Renal cortex interstitium (tissue), 11 donors: ENCODE data around the gene CMPK2. TPM values are rescaled to one million over a fixed set of nuclear protein-coding genes. Genes with fewer than 3 reads are reported as not detected.

Experiments
- DNase-seq, 11 donors: peaks; one replicate each; pipeline ENCODE4 v3.0.0-alpha.2; 2013; ENCODE audit warnings: low read depth in 9 of 11, low spot score in 4 of 11; ENCODE audit errors: extremely low read depth in 1 of 11
- polyA plus RNA-seq, 3 donors: library from polyadenylated mRNA; unstranded; fragments of 120-200 nt; gene quantifications; one replicate each; pipeline ENCODE4 v1.2.1, GENCODE V29; 2013; ENCODE audit not compliant: insufficient read length in 3 of 3

The CMPK2 gene
- polyA plus RNA-seq, 3 donors: 3.5 to 4.1 (median 3.8) TPM

GRCh38 chr2:6820903-6821584 is 44.7 kb downstream of the CMPK2 start:
- DNase-seq: no peak

GRCh38 chr2:6820236-6820635 is 45.5 kb downstream of the CMPK2 start:
- no peak for DNase-seq

GRCh38 chr2:6819668-6820067 is 46.0 kb downstream of the CMPK2 start:
- no peak for DNase-seq

- DNase-seq: no peak
These were observed 47.7 kb downstream of the CMPK2 start for GRCh38 chr2:6818012-6818411.

GRCh38 chr2:6814869-6815268 is 50.8 kb downstream of the CMPK2 start:
- no peak for DNase-seq

GRCh38 chr2:6814312-6814711 is 51.4 kb downstream of the CMPK2 start:
- DNase-seq: no peak

- DNase-seq: no peak
These were observed 52.1 kb downstream of the CMPK2 start for GRCh38 chr2:6813573-6813972.

- DNase-seq: no peak
These were observed 52.7 kb downstream of the CMPK2 start for GRCh38 chr2:6812857-6813530.

- DNase-seq: no peak
These were observed 54.7 kb downstream of the CMPK2 start for GRCh38 chr2:6810961-6811360.

- no peak for DNase-seq
These were observed 57.3 kb downstream of the CMPK2 start for GRCh38 chr2:6808426-6808825.

- no peak for DNase-seq
These were observed 59.1 kb downstream of the CMPK2 start for GRCh38 chr2:6806604-6807003.

GRCh38 chr2:6800553-6800952 is 65.2 kb downstream of the CMPK2 start:
- no peak for DNase-seq

Other genes starting within 250 kb of the CMPK2 start
- gene RSAD2, start 11.9 kb upstream of the CMPK2 start, polyA plus RNA-seq: 1 to 10 TPM; 2.5 to 4.3 (median 3.9) TPM
- gene RNF144A, start 51.5 kb upstream of the CMPK2 start, polyA plus RNA-seq: 10 to 100 TPM; 56.8 to 59.5 (median 58.9) TPM